GM23248 (cell line): ENCODE results near the gene CDH4.

Experiments used
- EZH2 ChIP-seq: fragments of 200-600 bp; sonication (generic); IDR thresholded peaks from 2 replicates; pipeline ENCODE4 v1.6.1; 2018; ENCODE audit warnings: antibody characterized with exemption, mild to moderate bottlenecking; ENCODE audit not compliant: insufficient read depth, poor library complexity, severe bottlenecking
- EZH2phosphoT487 ChIP-seq: fragments of 200-600 bp; sonication (generic); IDR thresholded peaks from 2 replicates; pipeline ENCODE4 v1.6.1; 2018; ENCODE audit warnings: antibody characterized with exemption, moderate library complexity, mild to moderate bottlenecking, low read depth; ENCODE audit not compliant: insufficient read depth

DNA sequence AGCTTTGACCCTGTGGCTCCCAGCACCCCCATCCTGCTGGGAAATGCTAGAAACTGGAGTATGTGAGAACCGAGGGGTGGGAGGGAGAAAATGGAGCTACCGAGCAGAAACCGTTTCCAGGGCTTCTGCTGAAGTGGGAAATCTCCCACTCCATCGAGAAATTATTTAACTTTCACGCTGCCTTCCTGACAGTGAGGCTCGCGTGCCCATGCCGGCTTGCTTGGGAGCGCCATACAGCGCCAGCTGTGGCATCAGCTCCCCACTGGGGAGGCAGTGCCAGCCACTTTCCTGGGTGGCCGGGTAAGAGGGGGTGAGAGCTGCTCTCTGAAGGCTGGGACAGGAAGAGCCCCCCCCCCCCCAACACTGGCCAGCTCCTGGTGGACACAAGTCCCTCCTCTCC is 544.7 kb downstream of the CDH4 start:
- TF ChIP-seq EZH2: no peak
- TF ChIP-seq EZH2phosphoT487: no peak
